Activated naive CD4-positive, alpha-beta T cell treated with anti-CD3 and anti-CD28 coated beads for 36 hours (primary cell): Measurements from ENCODE around the gene MED9. TPM values are rescaled to one million over a fixed set of nuclear protein-coding genes. Genes with fewer than 3 reads are reported as not detected.

Experiments used
- CTCF ChIA-PET: fragments of 350-600 bp; sonication (Branson Sonifier 250); formaldehyde crosslinking; loops from one replicate; lab custom pipeline; 2021; ENCODE audit warnings: antibody characterized with exemption; lab: Charles Lee
- DNase-seq: peaks from one replicate; pipeline ENCODE4 v3.0.0-alpha.2; 2020
- H3K27ac Mint-ChIP-seq: one replicate; pipeline ENCODE4 v1.8.0; 2021; ENCODE audit warnings: mild to moderate bottlenecking, mixed read lengths
- H3K27me3 Mint-ChIP-seq: one replicate; pipeline ENCODE4 v1.8.0; 2021; ENCODE audit warnings: low read depth, mixed read lengths
- H3K36me3 Mint-ChIP-seq: one replicate; pipeline ENCODE4 v1.8.0; 2021; ENCODE audit warnings: low read depth, mixed read lengths
- H3K4me1 Mint-ChIP-seq: one replicate; pipeline ENCODE4 v1.8.0; 2021; ENCODE audit warnings: low read depth, mixed read lengths
- H3K4me3 Mint-ChIP-seq: one replicate; pipeline ENCODE4 v1.8.0; 2021; ENCODE audit warnings: mild to moderate bottlenecking, moderate library complexity, mixed read lengths
- H3K9me3 Mint-ChIP-seq: one replicate; pipeline ENCODE4 v1.8.0; 2021; ENCODE audit warnings: mixed read lengths
- intact Hi-C: fragments of 100-400 bp; cut with micrococcal nuclease; formaldehyde crosslinking; loops from one replicate; pipeline ENCODE4 v1.15.1; 2023
- total RNA-seq, 2 experiments: library from RNA; stranded (reverse); gene quantifications; one replicate each; pipeline ENCODE4 v1.2.3, GENCODE V29; 2021

The MED9 gene
- total RNA-seq, 2 experiments from 2014 or later = 13.2 to 14.4 TPM

DNA sequence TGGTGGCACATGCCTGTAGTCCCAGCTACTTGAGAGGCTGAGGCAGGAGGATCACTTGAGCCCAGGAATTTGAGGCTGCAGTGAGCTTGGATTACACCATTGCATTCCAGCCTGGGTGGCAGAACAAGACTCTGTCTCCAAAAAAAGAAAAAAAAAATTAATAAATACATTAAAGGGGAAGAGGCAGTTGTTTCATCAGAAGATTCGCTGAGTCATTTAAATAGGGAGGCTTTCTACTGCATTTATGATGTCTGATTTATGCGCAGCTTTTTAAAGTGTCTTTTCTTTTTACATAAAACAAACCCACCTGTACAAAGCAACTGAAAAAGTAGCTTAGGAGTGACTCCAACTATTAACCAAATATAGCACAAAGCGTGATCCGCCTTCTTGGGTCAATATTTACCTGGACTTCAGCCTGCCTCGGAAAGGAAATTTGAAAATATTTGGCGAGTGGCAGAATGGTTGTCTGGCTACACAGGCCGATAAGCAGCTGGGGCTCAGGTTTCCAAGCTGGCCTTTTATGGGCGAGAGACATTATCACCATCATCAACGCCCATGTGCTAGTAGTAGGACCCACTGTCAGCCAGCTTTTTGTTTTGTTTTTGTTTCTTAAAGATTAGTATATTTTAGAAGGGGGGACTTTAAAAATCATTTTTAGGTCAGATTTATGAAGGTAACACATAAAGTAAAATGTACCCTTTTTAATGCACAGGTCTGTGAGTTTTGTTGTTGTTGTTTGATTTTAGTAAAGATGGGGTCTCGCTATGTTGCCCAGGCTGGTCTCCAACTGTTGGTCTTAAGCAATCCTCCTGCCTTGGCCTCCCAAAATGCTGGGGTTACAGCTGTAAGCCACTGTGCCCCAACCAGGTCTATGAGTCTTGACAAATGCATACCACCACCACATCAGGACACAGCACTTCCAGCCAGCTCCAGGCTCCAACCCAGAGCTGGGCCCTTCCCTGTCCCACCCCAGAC is 61.9 kb downstream of the MED9 start:
- H3K36me3 Mint-ChIP-seq = no peaks in the 10 kb centered on the region
- DNase-seq = no peak
- H3K27ac Mint-ChIP-seq = no peak overlapping the region
- CTCF ChIA-PET = interaction anchor here (0.6 to 1.2 kb wide), 5 partner anchors 30 to 383 kb away, joined by 3 to 5 read pairs (median 3); no protein-coding TSS in a partner anchor
- no peaks in the 10 kb centered on the region for H3K9me3 Mint-ChIP-seq
- no peaks in the 10 kb centered on the region for H3K27me3 Mint-ChIP-seq
- H3K4me1 Mint-ChIP-seq = no peaks in the 10 kb centered on the region
- intact Hi-C loops = no loop called here
- no peak overlapping the region for H3K4me3 Mint-ChIP-seq

DNA sequence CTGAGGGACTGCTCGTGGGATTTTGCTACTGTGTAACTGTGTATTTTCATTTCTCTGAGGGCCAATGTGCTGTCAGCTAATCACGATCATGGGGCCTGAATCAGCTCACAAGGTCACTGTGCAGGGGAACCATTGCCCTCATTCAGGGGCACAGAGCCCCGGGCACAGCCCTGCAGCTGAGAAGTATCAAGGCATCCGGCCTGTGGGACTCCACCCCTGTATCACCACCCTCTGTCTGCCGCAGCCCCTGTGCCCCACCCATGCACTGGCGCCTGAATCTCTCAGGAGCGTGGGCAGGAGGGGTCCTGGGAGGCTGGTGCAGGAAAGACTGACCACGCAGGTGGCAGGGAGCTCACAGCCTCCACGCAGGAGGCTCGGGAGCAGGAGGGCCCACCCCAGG is 62.8 kb downstream of the MED9 start:
- Mint-ChIP-seq H3K9me3 (no peaks in the 10 kb centered on the region), H3K36me3 (no peaks in the 10 kb centered on the region), H3K27ac (no peak overlapping the region), H3K4me3 (no peak overlapping the region), H3K4me1 (no peaks in the 10 kb centered on the region), H3K27me3 (no peaks in the 10 kb centered on the region)
- CTCF ChIA-PET = interaction anchor here (1.1 to 1.2 kb wide), 3 partner anchors 29 to 380 kb away, joined by 3 to 5 read pairs (median 3); no protein-coding TSS in a partner anchor
- DNase-seq = no peak
- intact Hi-C loops = no loop called here

DNA sequence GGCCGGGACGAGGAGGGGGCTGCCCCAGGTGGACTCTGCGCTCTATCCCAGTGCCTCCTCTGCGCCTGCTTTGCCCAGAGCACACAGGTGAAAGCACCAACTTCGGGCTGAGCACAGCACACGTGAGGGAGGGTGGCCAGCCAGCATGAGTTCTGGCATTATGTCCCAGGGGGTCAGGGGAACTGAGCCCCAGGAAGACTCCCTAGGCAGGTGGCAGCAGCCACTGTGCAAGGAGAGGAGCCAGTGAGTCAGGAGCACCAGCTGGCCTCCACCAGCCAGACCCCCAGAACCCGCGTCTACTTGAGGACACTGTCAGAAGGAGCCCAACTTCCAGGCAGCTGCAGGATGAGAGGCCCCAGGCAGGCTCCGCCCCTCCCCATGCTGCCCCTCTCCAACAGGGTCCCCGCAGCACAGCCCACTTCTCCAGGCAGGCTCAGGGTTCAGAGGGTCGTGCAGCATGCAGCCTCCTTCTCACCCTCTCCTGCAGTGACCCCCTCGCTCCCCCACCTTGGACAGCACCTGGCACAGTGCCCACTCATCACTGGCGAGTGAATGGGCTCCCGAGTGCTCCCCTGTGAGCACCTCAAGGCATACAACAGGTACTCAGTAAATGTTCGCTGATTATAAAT is 63.6 kb downstream of the MED9 start:
- Mint-ChIP-seq H3K36me3 (no peaks in the 10 kb centered on the region), H3K4me3 (no peak overlapping the region), H3K4me1 (no peaks in the 10 kb centered on the region), H3K27ac (no peak overlapping the region), H3K27me3 (no peaks in the 10 kb centered on the region), H3K9me3 (no peaks in the 10 kb centered on the region)
- intact Hi-C loops = no loop called here
- DNase-seq = no peak
- CTCF ChIA-PET = no interaction called here

DNA sequence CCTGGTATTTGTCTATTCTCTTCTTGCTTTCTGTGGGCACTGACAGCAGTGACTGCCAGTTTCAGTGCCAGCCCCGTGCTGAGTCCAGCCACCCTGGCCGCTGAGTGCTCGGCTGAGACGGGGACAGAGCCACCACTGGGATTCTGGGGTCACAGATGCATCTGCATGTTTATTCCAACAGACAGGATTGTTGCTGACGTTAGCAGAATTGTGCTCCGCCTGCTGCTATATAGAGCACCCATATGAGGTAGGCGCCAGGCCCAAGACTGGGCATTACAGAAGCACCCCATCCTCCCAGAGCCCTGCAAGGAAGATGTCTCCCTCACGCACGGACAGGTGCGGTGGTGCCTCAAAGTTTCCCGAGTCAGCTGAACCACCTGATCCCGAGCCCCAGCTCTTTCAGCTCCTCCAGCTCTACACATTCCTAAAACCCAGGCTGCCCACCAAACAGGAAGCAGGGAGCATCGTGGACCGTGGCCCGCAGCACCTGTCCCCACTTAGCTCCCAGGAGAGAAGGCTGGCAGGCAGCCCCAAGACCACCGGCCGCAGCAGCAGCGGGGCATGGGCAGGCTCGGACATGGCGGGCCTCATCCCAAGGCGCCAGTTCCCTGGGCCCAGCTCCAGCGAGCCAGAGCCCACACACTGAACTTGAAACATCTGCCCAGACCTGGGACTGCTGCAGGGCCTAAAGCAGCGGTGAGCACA is 64.3 kb downstream of the MED9 start:
- no peaks in the 10 kb centered on the region for H3K9me3 Mint-ChIP-seq
- no peak overlapping the region for H3K27ac Mint-ChIP-seq
- H3K4me1 Mint-ChIP-seq = no peaks in the 10 kb centered on the region
- no peak overlapping the region for H3K4me3 Mint-ChIP-seq
- intact Hi-C loops = no loop called here
- DNase-seq = no peak
- CTCF ChIA-PET = no interaction called here
- H3K36me3 Mint-ChIP-seq = no peaks in the 10 kb centered on the region
- no peaks in the 10 kb centered on the region for H3K27me3 Mint-ChIP-seq

DNA sequence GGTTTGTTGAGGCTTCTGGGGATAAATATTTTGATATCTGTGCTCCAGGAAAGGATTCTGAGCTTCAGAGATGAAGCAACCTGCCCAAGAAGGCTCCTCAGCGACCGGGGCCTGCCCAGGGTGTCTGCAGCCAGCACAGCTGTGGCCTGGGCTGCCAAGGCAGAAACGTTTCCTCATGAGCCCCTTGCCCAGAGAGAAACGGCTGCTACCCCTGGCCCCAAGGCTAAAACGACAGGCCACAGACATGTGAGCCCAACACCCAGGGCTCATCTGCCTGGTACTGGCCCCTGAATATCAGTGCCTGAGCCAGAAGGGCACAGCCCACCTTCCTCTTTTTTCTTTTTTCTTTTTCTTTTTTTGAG is 64.8 kb downstream of the MED9 start:
- no peaks in the 10 kb centered on the region for H3K9me3 Mint-ChIP-seq
- no peak overlapping the region for H3K4me3 Mint-ChIP-seq
- DNase-seq = no peak
- intact Hi-C loops = no loop called here
- no peaks in the 10 kb centered on the region for H3K27me3 Mint-ChIP-seq
- H3K27ac Mint-ChIP-seq = no peak overlapping the region
- CTCF ChIA-PET = no interaction called here
- no peaks in the 10 kb centered on the region for H3K4me1 Mint-ChIP-seq
- no peaks in the 10 kb centered on the region for H3K36me3 Mint-ChIP-seq

Other genes starting within 250 kb of the MED9 start
- 10 to 100 TPM; 17.5 to 18.4 TPM for gene FLCN, start 239.8 kb upstream of the MED9 start, total RNA-seq
- 100 to 1,000 TPM; 103 to 104 TPM for gene COPS3, start 195.8 kb upstream of the MED9 start, total RNA-seq
- 1 to 10 TPM; 7.7 to 8.1 TPM for gene NT5M, start 173.6 kb upstream of the MED9 start, total RNA-seq
- gene RASD1, start 19.4 kb downstream of the MED9 start, total RNA-seq = under 1 TPM; 0.17 to 0.36 TPM
- 10 to 100 TPM; 33.7 to 35.6 TPM for gene PEMT, start 114.7 kb downstream of the MED9 start, total RNA-seq
- gene RAI1, start 204.5 kb downstream of the MED9 start, total RNA-seq = 10 to 100 TPM in 1 of 2 experiments, 1 to 10 TPM in 1; 9.2 to 12.0 TPM